ENCODE measurements around the gene HRK.

HRK gene

GRCh38 chr12:116884871-116885270, 3.6 kb upstream of the HRK start:
- in situ Hi-C loops (cut with HindIII; ENCODE audit: low sequenced_read_pairs): no loop called here
- TF ChIP-seq, protein P1, sequence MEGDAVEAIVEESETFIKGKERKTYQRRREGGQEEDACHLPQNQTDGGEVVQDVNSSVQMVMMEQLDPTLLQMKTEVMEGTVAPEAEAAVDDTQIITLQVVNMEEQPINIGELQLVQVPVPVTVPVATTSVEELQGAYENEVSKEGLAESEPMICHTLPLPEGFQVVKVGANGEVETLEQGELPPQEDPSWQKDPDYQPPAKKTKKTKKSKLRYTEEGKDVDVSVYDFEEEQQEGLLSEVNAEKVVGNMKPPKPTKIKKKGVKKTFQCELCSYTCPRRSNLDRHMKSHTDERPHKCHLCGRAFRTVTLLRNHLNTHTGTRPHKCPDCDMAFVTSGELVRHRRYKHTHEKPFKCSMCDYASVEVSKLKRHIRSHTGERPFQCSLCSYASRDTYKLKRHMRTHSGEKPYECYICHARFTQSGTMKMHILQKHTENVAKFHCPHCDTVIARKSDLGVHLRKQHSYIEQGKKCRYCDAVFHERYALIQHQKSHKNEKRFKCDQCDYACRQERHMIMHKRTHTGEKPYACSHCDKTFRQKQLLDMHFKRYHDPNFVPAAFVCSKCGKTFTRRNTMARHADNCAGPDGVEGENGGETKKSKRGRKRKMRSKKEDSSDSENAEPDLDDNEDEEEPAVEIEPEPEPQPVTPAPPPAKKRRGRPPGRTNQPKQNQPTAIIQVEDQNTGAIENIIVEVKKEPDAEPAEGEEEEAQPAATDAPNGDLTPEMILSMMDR (IDR thresholded peaks at IDR 0.05; ENCODE audit: low read depth, low read length, missing control alignments): no peak
- no peak for DNase-seq (ENCODE audit: low read depth)
- no peak overlapping the region for H3K4me3 ChIP-seq (ENCODE audit: low read depth, low read length)

GRCh38 chr12:116882742-116883141, 1.5 kb upstream of the HRK start:
- TF ChIP-seq, protein P1 (IDR thresholded peaks at IDR 0.05; ENCODE audit: low read depth, low read length, missing control alignments): no peak
- H3K4me3 ChIP-seq (ENCODE audit: low read depth, low read length): no peak overlapping the region
- in situ Hi-C loops (cut with HindIII; ENCODE audit: low sequenced_read_pairs): no loop called here
- DNase-seq (ENCODE audit: low read depth): peak; percentile 8

- in situ Hi-C loops (cut with HindIII; ENCODE audit: low sequenced_read_pairs): no loop called here
- H3K4me3 ChIP-seq (ENCODE audit: low read depth, low read length): no peak overlapping the region
- TF ChIP-seq, protein P1 (IDR thresholded peaks at IDR 0.05; ENCODE audit: low read depth, low read length, missing control alignments): no peak
- DNase-seq (ENCODE audit: low read depth): no peak
Measured at GRCh38 chr12:116881877-116882507, 751 bp upstream of the HRK start.

- TF ChIP-seq, protein P1 (IDR thresholded peaks at IDR 0.05; ENCODE audit: low read depth, low read length, missing control alignments): no peak
- peak overlapping the region; percentile 19 for H3K4me3 ChIP-seq (ENCODE audit: low read depth, low read length)
- in situ Hi-C loops (cut with HindIII; ENCODE audit: low sequenced_read_pairs): no loop called here
- no peak for DNase-seq (ENCODE audit: low read depth)
Measured at GRCh38 chr12:116880817-116881324, 370 bp downstream of the HRK start.

- TF ChIP-seq, protein P1 (IDR thresholded peaks at IDR 0.05; ENCODE audit: low read depth, low read length, missing control alignments): no peak
- in situ Hi-C loops (cut with HindIII; ENCODE audit: low sequenced_read_pairs): no loop called here
- DNase-seq (ENCODE audit: low read depth): no peak
- H3K4me3 ChIP-seq (ENCODE audit: low read depth, low read length): no peak overlapping the region
Measured at GRCh38 chr12:116880213-116880816, 926 bp downstream of the HRK start.

DNA sequence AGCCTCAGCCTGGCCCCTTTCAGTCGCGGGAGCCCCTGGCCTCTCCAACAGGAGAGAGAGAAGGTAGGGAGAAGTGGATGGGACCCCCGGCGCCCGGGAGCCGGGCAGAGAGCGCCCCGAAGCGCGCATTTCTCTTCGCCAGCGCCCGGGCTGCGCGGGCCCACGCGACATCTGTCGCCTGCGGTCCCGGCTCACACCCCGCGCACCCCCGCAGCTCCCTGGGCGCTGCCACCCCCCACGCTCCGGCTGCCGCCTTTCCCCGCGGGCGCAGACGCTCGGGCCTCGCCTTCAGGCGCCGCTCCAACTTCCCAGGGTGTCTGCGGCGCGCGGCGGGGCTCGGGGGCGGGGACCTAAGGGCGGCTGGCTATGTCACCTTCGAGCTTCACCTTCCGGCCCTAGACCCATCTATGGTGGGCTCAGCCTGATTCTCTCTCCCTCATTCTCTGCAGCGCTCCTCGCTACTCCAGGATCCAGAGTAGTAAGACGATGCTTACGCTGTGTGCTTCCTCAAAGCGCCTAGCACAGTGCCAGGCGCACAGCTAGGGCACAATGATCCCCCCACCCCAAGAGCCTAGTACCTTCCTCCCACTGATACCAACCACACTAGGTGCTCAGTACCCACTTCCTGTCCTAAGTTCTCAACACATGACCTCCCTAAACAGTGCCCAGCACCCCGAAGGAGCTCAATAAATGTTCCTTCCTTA, 1.6 kb downstream of the HRK start:
- TF ChIP-seq, protein P1 (IDR thresholded peaks at IDR 0.05; ENCODE audit: low read depth, low read length, missing control alignments): no peak
- in situ Hi-C loops (cut with HindIII; ENCODE audit: low sequenced_read_pairs): no loop called here
- no peak for DNase-seq (ENCODE audit: low read depth)
- H3K4me3 ChIP-seq (ENCODE audit: low read depth, low read length): no peak overlapping the region

All from astrocyte of the cerebellum (primary cell).